HG02852 (cell line): ENCODE results near the gene ACVR1C.
A peak's percentile ranks its signal among the peaks of the same experiment; 100 is the strongest.
"Not testable (repeated sequence)": the region's sequence is repeated elsewhere in the genome, so short reads cannot be mapped to it uniquely, and the experiment has no call there.

Experiments used
- ATAC-seq: cut with Tn5 transposase; IDR thresholded peaks from one replicate; pipeline ENCODE4 v1.9.1; 2021; ENCODE audit warnings: mild to moderate bottlenecking, moderate library complexity; ENCODE audit not compliant: unreplicated experiment

Gene ACVR1C

DNA sequence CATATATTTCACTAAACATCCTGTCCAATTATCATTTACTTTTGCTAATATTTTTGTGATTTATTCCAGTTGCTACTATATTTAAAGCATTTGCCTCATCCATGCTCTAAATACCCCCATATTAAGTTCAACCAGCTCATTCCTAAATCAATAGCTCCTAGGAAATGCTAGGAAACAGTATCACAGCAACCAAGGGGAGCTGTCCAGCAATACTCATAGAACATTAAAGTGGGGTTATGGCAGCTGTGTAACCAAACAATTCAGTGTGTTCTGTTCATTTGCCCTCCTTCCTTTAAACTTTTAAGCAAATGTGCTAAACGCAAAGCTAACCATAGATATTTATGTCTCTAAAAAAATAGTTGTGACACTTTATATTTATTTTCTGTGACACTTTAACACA is 41.1 kb downstream of the ACVR1C start:
- no peak for ATAC-seq

DNA sequence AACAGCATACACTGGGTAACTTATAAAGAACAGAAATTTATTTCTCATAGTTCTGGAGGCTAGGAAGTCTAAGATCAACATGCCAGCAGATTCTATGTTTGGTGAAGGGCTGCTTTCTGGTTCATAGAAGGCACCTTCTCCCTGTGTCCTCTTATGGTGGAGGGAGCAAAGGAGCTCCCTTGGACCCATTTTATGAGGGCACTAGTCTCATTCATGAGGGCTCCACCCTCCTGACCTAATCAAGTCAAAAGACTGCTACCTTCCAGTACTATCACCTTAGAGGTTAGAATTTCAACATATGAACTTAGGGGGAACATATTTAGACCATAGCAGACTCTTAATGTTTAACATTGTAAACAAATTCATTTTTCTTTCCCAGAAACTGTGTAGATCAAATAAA is 54.5 kb downstream of the ACVR1C start:
- no peak for ATAC-seq

DNA sequence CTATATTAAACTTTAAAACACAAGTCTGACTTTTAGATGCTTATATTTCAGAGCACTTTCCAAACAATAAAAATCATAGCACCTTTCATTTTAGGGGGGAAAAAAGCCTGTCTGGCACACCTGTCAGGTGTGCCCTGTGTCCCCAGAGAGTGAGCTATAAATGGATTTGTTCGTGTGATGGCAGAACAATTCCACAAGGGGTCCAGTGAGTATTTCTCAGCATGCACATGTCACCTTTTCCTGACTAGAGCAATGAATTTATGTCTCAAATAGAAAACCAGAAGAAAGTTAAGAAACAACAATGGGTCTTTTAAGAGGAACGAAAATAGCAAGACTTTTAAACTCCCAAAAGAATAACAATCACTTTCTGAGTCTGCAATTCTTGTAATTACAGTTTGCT is 55.9 kb downstream of the ACVR1C start:
- ATAC-seq, result peak; percentile 44

DNA sequence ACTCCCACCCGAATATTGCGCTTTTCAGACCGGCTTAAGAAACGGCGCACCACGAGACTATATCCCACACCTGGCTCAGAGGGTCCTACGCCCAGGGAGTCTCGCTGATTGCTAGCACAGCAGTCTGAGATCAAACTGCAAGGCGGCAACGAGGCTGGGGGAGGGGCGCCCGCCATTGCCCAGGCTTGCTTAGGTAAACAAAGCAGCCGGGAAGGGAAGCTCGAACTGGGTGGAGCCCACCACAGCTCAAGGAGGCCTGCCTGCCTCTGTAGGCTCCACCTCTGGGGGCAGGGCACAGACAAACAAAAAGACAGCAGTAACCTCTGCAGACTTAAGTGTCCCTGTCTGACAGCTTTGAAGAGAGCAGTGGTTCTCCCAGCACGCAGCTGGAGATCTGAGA is 62.0 kb downstream of the ACVR1C start:
- ATAC-seq, result not testable (repeated sequence)

DNA sequence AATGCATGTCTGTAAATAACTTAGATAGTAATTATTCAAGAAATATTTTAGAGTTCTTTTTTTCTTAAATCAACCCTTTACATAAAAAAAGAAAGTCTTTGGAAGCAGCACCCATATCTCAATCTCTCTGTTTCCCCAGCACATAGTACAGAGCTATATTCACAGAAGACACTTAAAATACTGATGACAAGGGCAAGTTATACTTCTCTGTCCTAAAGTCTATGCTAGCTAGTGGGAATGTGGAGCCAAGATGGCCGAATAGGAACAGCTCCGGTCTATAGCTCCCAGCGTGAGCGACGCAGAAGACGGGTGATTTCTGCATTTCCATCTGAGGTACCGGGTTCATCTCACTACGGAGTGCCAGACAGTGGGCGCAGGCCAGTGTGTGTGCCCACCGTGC is 62.6 kb downstream of the ACVR1C start:
- ATAC-seq, result not testable (repeated sequence)

DNA sequence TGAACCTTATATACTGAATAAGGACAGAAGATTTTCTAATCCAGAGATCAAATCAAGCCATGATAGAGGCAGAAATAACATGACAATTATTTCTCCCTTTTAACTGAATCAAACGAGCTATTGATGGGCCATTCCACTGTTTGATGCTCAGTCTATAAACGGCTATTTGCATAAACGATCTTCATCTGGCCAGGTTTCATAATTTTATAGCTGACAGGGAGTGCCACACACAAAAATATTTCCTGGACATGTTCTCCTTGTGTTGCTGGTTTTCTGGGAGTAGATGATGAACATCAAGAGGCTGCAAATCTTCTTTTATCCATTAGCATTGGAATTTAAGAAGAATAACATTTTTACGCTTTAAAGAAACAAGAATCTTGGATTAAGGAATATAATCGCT is 63.1 kb downstream of the ACVR1C start:
- no peak for ATAC-seq

DNA sequence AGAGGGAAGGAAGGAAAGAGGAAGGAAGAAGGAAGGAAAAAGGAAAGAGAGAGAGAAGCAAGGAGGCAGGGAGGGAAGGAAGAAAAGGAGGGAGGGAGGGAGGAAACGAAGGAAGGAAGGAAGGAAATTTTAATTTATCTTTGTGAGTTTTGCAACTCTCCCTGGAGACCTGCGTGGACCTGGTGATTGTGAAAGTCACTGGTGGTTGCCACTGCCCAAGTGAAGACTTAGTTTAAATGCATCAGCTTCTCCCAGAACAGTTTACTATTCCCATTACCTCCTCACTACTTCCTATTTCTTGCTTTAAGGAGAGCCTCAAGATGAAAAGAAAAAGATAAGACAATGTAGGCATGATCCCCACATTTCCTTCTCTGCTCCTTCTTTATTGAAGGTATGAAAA is 68.8 kb downstream of the ACVR1C start:
- no peak for ATAC-seq

DNA sequence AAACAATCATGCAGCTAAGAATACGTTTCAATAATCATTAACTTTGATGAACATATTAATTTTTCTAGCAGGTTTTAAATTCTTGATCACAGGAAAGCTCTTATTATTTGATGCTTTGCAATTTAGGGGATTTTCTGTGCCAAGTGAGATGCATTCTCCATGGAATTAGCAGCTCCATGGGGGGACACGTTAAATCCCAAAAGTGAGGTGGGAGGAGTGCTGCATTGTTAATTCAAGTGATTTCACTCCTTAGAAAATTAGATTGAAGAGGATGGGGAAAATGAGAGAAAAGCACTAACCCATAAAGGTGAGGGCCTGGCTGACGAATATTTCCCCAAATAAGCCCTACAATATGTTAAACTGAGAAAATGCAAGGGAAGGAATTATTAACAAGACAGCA is 69.2 kb downstream of the ACVR1C start:
- no peak for ATAC-seq

DNA sequence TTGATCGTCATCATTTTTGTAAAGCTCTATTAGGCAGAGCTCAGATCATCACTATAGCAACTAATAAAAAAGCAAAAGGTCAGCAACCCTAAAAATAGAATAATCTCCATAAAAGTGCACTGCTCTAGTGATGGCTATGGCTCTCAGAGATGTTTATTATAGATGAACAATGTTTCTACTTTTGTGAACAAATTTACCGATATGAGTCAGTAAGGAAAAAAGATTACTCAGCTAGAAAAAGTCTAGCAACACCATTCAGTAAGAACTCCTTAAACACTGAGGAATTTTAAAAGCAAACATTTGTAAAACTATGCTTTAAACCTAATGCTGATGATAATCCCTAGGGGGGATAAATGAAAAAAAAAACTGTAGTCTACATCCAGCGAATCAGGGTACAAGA is 69.6 kb downstream of the ACVR1C start:
- no peak for ATAC-seq

DNA sequence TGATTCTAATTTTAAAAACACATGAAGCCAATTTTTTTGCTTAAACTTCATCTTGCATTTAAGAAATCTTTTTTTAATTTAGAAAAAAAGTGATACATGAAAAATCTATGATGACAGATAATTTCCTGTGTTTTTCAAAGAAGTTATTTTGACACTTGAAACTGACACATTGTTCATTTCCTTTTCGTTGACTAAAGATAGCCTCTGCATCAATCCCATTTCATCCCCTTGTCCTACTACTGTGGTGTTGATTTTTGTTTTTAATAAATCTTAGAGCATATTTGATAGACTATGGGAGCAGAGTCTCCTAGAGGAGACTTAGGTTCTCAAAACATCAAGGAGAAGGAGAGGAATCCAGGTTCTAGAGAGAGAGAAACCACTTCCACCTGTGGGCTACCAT is 70.9 kb downstream of the ACVR1C start:
- no peak for ATAC-seq

DNA sequence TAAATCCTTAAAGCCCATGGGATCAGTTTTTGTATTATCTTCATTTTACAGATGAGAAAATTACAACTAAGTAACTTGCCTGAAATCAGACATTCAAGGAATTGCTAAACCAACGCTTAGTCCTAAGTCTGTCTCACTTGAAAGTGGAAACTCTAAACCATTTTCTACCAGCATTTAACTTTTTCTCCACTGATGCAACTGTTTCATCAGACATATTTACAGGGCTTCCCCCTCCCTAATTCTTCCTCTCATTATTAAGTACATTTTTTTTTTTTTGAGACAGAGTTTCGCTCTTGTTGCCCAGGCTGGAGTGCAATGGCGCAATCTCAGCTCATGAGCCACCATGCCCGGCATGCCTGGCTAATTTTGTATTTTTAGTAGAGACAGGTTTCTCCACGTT is 88.6 kb downstream of the ACVR1C start:
- ATAC-seq, result no peak

DNA sequence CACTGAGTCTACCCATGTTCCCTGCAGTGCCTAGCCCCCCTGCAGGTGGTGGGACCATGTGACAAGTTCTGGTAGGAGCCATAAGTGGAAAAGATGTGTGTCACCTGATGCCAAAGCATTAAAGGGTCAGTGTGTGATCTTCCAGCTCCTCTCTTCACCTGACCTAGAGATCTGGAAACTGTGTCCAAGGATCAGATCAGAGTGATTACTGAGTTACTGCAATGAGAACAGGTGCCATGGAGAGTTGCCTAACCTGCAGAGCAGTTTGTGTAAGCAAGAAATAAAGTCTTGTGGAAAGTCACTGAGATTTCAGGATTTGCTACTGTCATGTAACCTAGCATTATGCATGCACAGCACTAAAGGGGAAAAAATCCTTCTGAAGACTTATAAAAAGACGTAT is 90.6 kb downstream of the ACVR1C start:
- no peak for ATAC-seq

DNA sequence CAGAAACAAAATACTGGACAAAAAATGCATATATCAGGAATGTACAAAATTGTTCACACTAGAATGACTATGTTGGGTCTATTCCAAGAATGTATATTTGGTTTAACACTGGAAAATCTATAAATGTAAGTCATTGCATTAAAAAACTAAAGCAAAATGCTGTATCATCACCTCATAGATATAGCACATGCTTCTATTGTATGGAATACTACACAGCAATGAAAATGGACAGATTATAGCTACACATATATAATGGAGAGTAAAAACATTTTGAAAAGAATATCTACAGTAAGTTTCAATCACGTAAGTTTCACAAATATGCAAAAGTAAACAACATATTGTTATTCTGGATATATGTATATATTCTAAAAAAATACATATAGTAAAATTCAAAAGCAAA is 91.8 kb downstream of the ACVR1C start:
- no peak for ATAC-seq

DNA sequence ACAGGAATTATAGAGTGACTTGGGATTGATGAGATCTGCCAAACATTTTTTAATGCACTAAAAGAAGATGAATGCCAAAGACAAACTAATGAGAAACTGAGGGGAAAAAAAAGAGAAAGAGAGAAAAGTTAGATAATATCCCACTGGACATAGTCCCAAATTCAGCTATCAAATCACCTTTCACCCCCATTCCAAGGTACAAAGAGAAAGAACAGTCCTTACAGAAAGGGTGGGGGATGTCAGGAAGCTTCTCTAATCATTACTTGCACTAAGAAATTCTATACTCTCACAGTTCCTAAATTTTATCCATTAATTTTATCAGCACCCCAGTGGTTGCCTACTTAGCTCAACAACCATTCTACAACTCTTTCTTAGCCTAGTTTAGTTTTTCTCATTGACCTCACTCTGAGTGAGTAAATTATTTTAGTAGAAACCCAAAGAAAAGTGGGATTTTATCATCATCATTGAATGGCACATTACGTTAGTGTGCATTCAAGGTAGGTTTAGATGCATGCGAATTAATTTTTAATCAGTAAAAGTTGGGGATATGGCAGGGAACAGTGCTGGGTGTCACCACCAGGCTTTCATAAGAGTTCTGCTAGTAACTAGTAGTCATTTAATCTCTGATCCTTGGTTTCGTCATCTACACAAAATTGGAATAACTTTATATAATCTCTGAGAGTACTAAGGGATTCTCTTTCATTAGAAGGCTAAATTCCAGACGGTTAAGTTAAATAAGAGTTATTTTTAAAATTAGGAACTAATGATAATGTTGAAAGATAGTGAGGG is 99.5 kb downstream of the ACVR1C start:
- no peak for ATAC-seq

DNA sequence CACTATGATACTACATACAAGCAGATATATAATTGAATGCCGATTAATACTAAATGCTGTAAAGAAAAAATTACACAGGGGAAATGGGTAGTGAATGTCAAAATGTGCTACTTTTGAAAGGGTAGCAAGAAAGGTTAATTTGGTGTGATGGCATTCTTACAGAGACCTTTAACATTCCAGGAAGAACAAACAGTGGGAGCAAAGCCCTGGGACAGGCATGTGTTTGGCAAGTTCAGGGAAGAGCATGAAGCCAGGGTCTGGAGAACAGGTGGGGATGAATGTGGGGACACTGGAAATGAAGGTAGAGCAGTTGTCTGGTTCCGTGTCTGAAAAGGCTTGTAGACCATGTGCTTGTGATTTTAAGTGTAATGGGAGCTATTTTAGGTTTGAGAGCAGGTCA is 102.6 kb downstream of the ACVR1C start:
- no peak for ATAC-seq

DNA sequence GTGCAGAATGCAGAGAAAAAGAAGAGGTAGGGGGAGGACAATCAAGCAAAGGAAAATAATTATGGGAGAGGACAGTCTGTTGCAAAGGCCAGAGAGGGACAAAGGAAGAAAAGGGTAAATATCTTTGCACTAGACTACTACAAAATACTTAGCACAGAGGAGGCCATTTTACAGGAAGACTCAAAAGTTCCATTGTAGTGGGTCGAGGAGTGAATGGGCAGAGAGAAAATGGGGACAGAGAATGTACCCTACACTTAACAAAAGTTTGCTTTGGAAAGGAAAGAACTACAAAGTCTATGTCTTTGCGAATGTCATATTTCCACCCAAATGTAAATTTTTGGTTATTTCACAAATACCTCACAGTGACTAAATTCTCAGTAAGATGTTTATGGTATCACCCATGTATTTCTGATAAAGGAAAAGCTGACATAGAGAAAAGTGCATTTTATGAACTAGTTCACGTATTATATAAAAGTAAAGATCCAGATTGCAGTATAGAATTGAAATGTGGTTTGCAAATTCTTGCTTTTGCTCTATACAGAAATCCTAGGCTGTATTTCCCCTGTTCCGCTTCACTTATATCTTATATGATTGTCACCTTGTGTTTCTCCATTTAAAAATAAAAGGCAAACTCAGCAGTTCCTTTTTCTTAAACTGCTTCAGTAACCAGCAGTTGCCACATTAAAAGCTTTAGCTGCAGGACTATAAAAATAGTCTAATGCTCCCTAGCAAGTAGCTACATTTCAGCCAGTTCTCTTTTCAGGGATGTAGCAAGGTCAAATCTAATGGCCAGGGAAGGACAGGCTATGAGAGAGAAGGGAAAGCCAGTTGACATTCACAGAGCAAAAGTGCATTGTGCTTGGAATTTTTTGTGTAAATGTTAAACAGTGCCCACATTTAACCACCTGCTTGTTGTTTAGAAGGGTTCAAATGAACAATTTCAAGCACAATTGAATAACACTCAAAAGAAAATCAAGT is 105.1 kb downstream of the ACVR1C start:
- ATAC-seq, result no peak

DNA sequence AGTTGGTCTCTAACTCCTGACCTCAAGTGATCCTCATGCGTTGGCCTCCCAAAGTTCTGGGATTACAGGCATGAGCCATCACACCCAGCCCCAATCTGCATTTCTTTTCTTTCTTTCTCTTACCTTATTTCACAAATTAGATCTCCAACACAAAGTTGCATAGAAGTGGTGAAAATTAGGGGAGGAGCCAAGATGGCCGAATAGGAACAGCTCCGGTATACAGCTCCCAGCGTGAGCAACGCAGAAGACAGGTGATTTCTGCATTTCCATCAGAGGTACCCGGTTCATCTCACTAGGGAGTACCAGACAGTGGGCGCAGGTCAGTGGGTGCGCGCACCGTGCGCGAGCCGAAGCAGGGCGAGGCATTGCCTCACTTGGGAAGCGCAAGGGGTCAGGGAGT is 113.7 kb downstream of the ACVR1C start:
- ATAC-seq, result not testable (repeated sequence)

DNA sequence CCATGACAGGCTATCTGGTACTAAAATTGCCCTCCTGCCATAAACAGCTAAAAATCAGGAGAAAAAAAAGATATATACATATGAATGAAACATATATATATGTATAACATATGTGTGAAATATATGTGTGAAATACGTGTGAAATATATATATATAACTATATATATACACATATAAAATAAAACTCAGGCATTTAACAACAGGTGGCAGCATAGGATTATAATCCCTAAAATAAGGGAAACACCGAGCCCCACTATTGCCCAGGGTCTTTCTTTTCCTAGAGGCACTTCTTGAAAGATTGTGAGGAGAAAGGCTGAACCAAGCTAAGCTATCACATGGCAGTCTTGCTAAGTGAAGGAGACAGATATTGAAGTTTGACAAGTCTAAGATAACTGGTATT is 118.9 kb downstream of the ACVR1C start:
- no peak for ATAC-seq

DNA sequence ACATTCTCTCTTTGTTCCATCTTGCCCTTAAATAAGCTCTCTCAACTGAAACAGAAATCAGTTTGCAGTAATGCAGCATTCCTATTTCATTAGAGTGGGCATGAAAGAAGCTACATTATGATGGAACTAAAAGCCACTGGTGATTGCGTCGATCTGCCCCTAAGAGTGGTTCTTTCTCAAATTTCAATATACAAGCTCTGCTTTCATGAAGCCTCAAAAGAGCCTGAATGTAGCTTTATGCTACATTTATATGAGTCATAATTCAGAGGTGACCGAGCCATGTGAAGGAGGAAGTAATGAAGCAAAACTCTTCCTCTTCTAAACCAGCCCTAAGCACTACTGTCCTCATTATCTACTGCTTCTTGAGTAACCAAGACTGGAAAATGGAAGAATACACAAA is 120.0 kb downstream of the ACVR1C start:
- ATAC-seq, result no peak

DNA sequence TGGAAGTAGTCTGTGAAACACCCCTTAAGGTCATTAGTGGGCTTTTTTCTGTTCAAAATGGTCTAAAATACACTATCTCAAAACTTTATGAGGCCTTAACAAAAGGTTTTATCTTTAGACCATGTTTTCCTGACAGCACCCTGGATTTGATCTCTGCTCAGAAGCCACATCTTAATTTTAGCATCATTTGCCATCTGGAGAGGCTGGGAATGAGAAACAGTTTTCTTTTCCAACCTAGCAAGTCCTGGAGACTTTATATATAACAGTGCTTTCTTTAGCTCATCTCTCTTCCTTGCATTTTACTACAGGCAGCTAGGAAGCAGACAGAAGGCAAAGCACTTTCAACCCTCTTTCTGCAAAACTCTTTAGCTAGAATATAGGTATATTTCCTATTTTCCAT is 122.1 kb downstream of the ACVR1C start:
- ATAC-seq, result no peak

DNA sequence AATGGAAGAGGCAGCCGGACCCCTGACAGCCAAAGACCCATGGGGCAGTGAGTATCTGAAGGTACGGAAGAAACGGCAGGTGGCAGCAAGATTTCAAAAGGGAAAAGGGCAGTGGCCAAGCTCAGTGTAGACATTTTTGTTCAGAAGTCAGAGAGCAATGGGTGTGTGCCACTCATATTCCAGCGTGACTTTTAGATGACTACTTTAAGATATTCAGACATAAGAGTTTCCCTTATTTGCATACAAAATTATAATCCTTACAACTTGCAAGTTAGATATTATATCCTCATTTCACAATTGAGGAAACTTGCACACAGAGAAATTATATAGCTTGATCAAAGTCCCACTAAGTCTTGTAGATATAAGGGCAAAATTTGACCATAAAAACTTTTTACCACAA is 124.0 kb downstream of the ACVR1C start:
- no peak for ATAC-seq

DNA sequence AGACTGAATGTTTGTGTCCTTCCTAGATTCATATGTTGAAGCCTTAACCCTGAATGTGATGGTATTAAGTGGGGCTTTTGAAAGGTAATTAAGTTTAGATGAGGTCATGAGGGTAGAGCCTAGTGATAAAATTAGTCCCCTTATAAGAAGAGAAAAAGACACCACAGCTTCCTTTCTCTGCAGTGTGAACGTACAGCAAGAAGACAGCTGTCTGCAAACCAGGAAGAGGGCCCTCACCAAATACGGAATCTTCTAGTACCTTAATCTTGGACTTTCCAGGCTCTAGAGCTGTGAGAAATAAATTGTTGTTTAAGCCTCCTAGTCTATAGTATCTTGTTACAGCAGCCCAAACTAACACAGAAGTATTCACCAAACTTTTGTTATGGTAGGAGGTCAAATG is 127.6 kb downstream of the ACVR1C start:
- ATAC-seq, result no peak
